HG03378 (cell line): ENCODE results near the gene KRT25.
"Not testable (repeated sequence)": the region's sequence is repeated elsewhere in the genome, so short reads cannot be mapped to it uniquely, and the experiment has no call there.

Source experiments
- ATAC-seq: cut with Tn5 transposase; IDR thresholded peaks from one replicate; pipeline ENCODE4 v1.9.1; 2021; ENCODE audit warnings: mild to moderate bottlenecking, moderate library complexity; ENCODE audit not compliant: unreplicated experiment

KRT25 gene

DNA sequence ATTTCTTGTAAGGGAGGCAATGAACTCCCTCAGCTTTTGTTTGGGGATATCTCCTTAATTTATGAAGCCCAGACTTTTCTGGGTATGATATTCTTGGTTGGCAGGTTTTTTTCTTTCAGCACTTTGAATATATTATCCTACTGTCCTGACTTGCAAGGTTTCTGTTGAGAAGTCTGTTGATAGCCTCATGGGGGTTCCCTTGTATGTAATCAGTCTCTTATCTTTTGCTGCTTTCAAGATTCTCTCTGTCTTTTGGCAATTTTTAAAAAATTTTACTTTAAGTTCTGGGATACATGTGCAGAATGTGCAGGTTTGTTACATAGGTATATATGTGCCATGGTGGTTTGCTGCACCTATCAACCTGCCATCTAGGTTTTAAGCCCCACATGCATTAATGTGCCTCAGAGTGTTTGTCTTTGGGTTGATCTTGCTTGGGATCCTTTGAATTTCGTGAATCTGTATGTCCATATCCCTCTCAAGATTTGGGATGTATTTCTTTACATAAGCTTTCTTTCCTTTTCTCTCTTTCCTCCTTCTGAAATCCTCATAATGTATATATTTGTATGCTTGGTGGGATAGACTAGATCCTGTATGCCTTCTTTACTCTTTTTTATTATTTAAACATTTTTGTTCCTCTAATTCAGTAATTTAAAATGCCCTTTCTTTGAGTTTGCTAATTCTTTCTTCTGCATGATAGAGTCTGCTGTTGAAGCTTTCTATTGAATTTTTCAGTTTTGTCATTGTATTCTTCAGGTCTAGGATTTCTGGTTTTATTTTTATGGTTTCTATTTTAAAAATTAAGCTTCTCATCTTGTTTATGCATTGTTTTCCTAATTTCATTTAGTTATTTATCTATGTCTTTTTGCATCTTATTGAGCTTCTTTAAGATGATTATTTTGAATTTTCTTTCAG, 5.2 kb upstream of the KRT25 start:
- ATAC-seq, result no peak

- no peak for ATAC-seq
These were observed 1.3 kb downstream of the KRT25 start for GRCh38 chr17:40753804-40754203.

DNA sequence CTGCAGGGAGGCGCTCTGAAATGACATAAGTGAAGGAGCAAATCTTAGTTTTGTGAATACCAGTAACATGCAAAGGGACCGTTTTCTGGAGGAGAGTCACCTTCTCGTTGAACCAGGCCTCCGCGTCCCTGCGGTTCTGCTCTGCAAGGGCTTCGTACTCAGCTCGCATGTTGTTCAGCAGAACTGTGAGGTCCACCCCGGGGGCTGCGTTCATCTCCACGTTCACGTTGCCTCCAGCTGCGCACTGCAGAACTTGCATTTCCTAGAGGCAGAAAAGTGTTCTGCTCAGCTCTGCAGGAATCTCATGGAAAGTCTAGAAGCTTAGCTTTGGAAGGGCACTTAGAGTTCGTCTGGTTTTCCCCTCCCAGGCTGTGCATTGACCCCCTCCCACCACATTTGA, 4.1 kb downstream of the KRT25 start:
- ATAC-seq, result no peak

GRCh38 chr17:40750391-40750790, 4.7 kb downstream of the KRT25 start:
- ATAC-seq, result no peak

DNA sequence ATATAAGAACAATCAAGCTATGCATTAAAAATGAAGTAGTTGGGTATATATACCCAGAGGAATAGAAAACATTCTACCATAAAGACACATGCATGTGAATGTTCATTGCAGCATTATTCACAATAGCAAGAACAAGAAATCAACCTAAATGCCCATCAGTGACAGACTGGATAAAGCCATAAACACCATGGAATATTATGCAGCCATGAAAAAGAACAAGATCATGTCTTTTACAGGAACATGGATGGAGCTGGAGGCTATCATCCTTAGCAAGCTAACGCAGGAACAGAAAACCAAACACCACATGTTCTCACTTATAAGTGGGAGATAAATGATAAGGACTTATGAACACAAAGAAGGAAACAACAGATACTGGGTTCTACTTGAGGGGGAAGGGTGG, 6.5 kb downstream of the KRT25 start:
- not testable (repeated sequence) for ATAC-seq

DNA sequence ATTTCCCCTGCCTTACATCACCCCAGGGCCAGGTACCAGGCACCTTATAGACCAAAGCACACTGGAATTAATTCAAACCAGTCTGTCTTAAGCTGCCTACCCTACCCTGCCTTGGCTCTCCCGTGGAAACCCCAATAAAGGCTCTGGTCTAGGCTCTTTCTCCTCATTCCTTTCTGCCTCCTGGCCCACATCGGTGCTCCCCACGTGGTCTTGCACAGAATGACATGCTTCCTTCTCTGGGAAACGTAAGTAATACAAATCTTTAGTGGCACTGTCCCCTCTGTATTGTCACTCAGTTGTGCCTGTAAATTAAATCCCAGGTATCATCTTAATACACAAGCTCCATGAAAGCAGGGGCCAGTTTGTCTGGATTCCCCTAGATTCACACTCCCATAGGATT, 16.6 kb downstream of the KRT25 start:
- no peak for ATAC-seq

- ATAC-seq, result no peak
These were observed 20.1 kb downstream of the KRT25 start for GRCh38 chr17:40735016-40735415.

GRCh38 chr17:40734018-40734417, 21.1 kb downstream of the KRT25 start:
- no peak for ATAC-seq

- ATAC-seq, result no peak
These were observed 24.2 kb downstream of the KRT25 start for GRCh38 chr17:40730970-40731369.

- no peak for ATAC-seq
These were observed 27.5 kb downstream of the KRT25 start for GRCh38 chr17:40727447-40728231.

DNA sequence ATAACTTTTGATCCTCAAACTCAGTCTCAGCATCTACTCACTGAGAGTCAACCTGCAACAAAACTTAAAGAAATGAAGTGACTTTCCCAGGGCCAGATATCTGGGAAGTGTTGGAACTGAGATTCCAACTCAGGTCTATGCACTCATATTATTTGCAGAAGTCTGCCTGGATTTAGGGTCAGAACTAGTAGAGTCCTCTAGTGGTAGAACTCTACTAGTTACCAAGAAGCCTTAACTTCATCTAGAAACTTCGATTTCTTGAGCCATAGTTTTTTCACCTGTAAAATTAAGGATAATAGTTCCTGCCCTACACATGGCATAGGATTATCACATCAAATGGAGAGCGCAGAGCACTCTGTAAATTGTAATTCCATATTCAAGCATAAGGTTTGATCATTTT, 28.2 kb downstream of the KRT25 start:
- ATAC-seq, result no peak

- no peak for ATAC-seq
These were observed 30.5 kb downstream of the KRT25 start for GRCh38 chr17:40724656-40725055.

- ATAC-seq, result no peak
These were observed 32.9 kb downstream of the KRT25 start for GRCh38 chr17:40722241-40722640.

GRCh38 chr17:40720899-40721298, 34.2 kb downstream of the KRT25 start:
- ATAC-seq, result no peak

- no peak for ATAC-seq
These were observed 36.2 kb downstream of the KRT25 start for GRCh38 chr17:40718930-40719329.

DNA sequence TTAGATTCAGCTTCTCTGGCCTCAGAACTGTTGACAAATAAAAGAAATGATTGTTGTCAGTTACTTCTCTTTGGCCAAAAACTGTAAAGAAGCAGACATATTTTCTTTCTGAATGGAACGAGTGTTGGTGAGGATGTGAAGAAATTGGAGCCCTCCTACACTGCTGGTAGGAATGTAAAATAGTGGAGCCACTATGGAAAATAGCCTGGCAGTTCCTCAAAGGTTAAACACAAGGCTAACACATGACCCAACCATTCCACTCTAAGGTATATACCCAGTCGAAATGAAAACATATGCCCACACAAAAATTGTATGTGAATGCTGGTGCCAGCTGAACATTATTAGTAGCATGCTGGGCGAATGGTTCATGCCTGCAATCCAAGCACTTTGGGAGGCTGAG, 37.4 kb downstream of the KRT25 start:
- no peak for ATAC-seq

- no peak for ATAC-seq
These were observed 40.7 kb downstream of the KRT25 start for GRCh38 chr17:40714473-40714872.

DNA sequence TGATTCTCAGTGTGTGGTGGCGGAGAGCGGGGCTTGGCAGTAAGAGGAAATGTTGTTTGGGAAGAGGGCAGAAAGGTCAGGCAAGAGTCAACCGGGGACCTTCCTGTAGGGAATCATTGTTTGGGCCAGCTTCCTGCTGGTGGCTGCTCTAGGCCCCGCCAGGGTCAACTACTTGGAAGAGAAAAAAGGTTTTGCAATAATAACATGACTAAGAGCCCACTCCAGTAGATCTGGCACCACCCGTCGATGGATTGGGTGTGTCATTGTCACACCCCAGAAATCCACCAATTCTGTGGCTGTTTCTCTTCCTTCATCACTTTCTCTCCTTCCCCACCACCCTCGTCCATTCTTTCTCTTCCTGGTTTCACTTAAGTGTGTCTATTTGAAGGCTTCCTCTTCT, 47.4 kb downstream of the KRT25 start:
- ATAC-seq, result no peak

DNA sequence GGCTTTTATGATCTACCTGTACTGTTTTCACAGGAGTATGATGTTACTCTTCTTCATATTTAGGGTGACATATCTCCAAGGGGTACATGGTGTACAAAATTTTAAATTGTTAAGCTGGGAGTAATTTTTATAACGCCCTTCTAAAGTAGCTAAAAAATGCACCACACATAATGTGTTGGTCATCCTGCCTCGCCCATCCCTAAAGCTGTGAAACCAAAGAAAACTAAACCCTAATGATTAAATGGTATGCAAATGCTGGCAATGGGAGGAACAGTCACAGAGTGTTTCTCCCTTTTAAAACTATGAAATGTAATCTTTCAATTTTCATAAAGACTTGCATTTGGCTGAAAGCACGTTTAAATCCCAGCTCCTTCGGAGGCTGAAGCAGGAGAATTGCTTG, 49.5 kb downstream of the KRT25 start:
- no peak for ATAC-seq

- ATAC-seq, result no peak
These were observed 51.5 kb downstream of the KRT25 start, which contains the start of gene KRT24 for GRCh38 chr17:40703652-40704051. Gene KRT24, minus strand, starts transcription at chr17:40703752. Its CDS starts 59 bp downstream, at chr17:40703693.

- no peak for ATAC-seq
These were observed 52.9 kb downstream of the KRT25 start for GRCh38 chr17:40702271-40702670.

- ATAC-seq, result no peak
These were observed 55.3 kb downstream of the KRT25 start for GRCh38 chr17:40699853-40700252.
